ENCODE results near the gene CES4A. TPM values are rescaled to one million over a fixed set of nuclear protein-coding genes. Genes with fewer than 3 reads are reported as not detected.
A peak's percentile ranks its signal among the peaks of the same experiment; 100 is the strongest.

CES4A gene
- total RNA-seq, 1 donor from 2014 or later: 0.22 TPM

GRCh38 chr16:66947302-66948065 lies 40.9 kb upstream of the CES4A start:
- Histone ChIP-seq H3F3A (ENCODE audit: low read depth) (no peaks in the 10 kb centered on the region), H3K27me3 (peaks cover 56% of the 10 kb centered on the region), H3K9ac (no peak overlapping the region), H4K20me1 (ENCODE audit: low read depth) (peaks cover 5% of the 10 kb centered on the region), H3K27ac (no peak overlapping the region), H2AFZ (replicated peaks) (no peak overlapping the region), H3K36me3 (no peaks in the 10 kb centered on the region), H3K4me1 (no peaks in the 10 kb centered on the region), H3K4me3 (no peak overlapping the region), H3K79me2 (ENCODE audit: low read depth) (no peaks in the 10 kb centered on the region), H3K9me3 (ENCODE audit: low read depth) (no peaks in the 10 kb centered on the region), H3K4me2 (no peak overlapping the region)
- Mint-ChIP-seq H3K4me3 (no peak overlapping the region), H3K4me1 (peaks cover 8% of the 10 kb centered on the region), H3K27me3 (ENCODE audit: insufficient read depth, low read depth) (peaks cover 11% of the 10 kb centered on the region), H3K9me3 (no peaks in the 10 kb centered on the region), H3K36me3 (peaks cover 7% of the 10 kb centered on the region), H3K27ac (no peak overlapping the region)
- peak; percentile 82 for TF ChIP-seq CTCF (IDR thresholded peaks at IDR 0.05)
- TF ChIP-seq EZH2 (IDR thresholded peaks at IDR 0.05): no peak
- peak; percentile 48 for TF ChIP-seq EZH2phosphoT487 (IDR thresholded peaks at IDR 0.05)
- DNase-seq (ENCODE audit: low spot score): peak; percentile 72

GRCh38 chr16:66948134-66948836 lies 40.1 kb upstream of the CES4A start:
- Histone ChIP-seq H3K27ac (no peak overlapping the region), H3K9ac (no peak overlapping the region), H3K36me3 (no peaks in the 10 kb centered on the region), H4K20me1 (ENCODE audit: low read depth) (peaks cover 5% of the 10 kb centered on the region), H2AFZ (replicated peaks) (no peak overlapping the region), H3K9me3 (ENCODE audit: low read depth) (no peaks in the 10 kb centered on the region), H3K27me3 (peaks cover 56% of the 10 kb centered on the region), H3F3A (ENCODE audit: low read depth) (peaks cover 2% of the 10 kb centered on the region), H3K4me1 (no peaks in the 10 kb centered on the region), H3K4me3 (no peak overlapping the region), H3K79me2 (ENCODE audit: low read depth) (no peaks in the 10 kb centered on the region), H3K4me2 (no peak overlapping the region)
- H3K27ac Mint-ChIP-seq: no peak overlapping the region
- H3K4me1 Mint-ChIP-seq: peaks cover 13% of the 10 kb centered on the region
- H3K36me3 Mint-ChIP-seq: peaks cover 1% of the 10 kb centered on the region
- TF ChIP-seq EZH2 (IDR thresholded peaks at IDR 0.05): peak; percentile 81
- peak; percentile 63 for TF ChIP-seq EZH2phosphoT487 (IDR thresholded peaks at IDR 0.05)
- TF ChIP-seq CTCF (IDR thresholded peaks at IDR 0.05): no peak
- H3K4me3 Mint-ChIP-seq: no peak overlapping the region
- DNase-seq (ENCODE audit: low spot score): no peak
- no peaks in the 10 kb centered on the region for H3K9me3 Mint-ChIP-seq
- H3K27me3 Mint-ChIP-seq (ENCODE audit: insufficient read depth, low read depth): peaks cover 11% of the 10 kb centered on the region

GRCh38 chr16:66948837-66949225 lies 39.6 kb upstream of the CES4A start:
- DNase-seq (ENCODE audit: low spot score): no peak
- H3K27me3 Mint-ChIP-seq (ENCODE audit: insufficient read depth, low read depth): peaks cover 12% of the 10 kb centered on the region
- H3K36me3 ChIP-seq: no peaks in the 10 kb centered on the region
- H3K27me3 ChIP-seq: peaks cover 56% of the 10 kb centered on the region
- peaks cover 13% of the 10 kb centered on the region for H3K4me1 Mint-ChIP-seq
- no peak overlapping the region for H3K4me3 Mint-ChIP-seq
- no peaks in the 10 kb centered on the region for H3K9me3 ChIP-seq (ENCODE audit: low read depth)
- TF ChIP-seq EZH2phosphoT487 (IDR thresholded peaks at IDR 0.05) (peak; percentile 56), EZH2 (IDR thresholded peaks at IDR 0.05) (peak; percentile 63), CTCF (IDR thresholded peaks at IDR 0.05) (no peak)
- no peaks in the 10 kb centered on the region for H3K79me2 ChIP-seq (ENCODE audit: low read depth)
- peaks cover 1% of the 10 kb centered on the region for H3K36me3 Mint-ChIP-seq
- H3K9me3 Mint-ChIP-seq: no peaks in the 10 kb centered on the region
- no peak overlapping the region for H3K4me2 ChIP-seq
- no peak overlapping the region for H3K27ac ChIP-seq
- H3K9ac ChIP-seq: no peak overlapping the region
- H3K4me1 ChIP-seq: no peaks in the 10 kb centered on the region
- H3K4me3 ChIP-seq: no peak overlapping the region
- peaks cover 5% of the 10 kb centered on the region for H3F3A ChIP-seq (ENCODE audit: low read depth)
- H4K20me1 ChIP-seq (ENCODE audit: low read depth): peaks cover 5% of the 10 kb centered on the region
- no peak overlapping the region for H2AFZ ChIP-seq (replicated peaks)
- no peak overlapping the region for H3K27ac Mint-ChIP-seq
